DMS53 (cell line): ENCODE measurements around the gene CDX1.

Experiments used
- DNase-seq: peaks from one replicate; lab custom pipeline; 2025; lab: John Stamatoyannopoulos, UW

CDX1 gene

GRCh38 chr5:150166650-150167511 is at the start of gene CDX1:
TSS of gene CDX1 (plus strand) at chr5:150166778. CDS start at chr5:150166877, 99 bp downstream.
- no peak for DNase-seq

DNA sequence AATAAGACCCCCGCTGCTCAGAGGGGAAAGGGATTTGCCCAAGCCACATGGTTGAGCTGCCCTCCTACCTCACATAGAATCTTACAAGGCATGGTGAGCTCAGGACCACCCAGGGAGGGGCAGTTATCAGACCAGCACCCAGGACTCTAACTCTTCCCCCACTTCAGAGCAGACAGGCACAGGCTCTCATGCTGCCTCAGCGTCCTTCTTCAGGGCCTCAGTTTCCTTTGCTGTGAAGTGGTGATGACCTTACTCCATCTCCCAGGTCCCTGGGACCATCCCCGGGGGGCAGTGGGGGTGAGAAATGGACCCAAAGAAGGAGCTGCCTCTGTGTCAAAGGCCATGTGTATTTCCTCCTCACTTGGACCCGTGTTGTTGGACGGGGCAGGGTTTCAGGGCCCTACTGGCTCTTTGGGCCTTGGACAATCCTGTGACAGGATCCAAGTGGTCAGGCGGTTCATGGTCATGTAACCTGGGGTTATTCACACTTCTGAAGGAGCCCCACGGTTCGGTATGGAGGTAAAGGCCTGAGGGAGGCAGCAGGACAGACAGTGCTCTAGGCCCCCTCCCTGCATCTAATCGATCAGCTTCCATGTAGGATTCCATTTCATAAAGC is 48.5 kb upstream of the CDX1 start:
- no peak for DNase-seq

DNA sequence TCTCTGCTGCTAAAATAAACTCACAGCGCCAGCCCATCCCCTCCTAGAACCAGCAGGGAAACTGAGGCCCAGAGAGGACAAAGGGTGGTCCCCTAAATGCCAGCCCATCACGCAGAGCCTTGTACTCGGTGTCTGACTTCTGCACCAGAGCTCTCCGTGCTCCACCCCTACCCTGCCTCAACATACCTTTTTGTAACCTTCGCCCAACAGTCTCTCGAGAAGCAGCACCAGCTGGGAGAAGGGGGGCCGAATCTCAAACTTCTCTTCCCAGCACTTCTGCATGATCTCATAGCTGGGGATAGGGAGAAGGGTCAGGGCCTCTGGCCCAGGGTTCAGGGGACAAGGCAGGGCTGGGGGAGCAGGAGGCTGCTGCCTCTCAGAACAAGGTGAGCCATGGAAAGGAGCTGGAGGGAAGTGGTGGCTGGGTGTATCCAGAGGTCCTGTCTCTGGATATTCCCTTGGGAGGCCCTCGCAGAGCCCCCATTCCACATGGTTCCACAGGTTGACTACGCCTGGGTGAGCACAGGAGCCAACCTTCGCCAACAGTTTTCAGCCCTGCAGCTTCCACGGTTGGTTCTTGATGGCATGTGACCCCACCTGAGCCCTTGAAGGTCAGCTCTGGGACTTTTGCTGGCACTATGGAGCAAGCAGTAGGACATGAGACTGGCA is 47.9 kb upstream of the CDX1 start:
- DNase-seq, result no peak

DNA sequence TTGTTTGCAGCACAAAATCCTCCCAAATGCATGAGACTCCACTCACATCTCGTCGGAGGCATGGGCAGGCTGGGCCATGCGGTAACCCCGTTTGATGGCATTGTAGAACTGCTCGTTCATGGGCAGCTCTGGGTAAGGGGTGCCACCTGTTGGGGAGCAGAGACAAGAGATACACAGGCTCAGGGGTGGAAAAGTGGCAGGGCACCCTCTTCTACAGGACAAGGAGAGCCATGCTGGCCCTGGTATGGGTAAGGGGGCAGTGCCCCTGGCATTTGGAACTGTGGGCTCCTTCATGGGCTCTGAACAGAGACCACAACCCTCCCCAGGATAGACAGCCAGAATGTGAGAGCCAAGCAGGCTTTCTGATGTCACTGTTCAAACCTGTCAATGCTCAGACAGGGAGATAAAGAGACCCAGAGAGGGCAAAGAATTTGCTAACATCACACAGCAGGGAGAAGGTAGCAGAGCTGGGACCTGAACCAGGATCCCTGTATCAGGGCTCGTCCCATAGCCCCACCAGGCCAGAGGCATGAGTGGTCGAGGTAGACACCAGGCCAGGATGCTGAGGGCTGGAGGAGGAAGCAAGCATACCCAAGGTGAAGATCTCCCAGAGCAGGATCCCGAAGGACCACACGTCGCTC is 47.0 kb upstream of the CDX1 start:
- DNase-seq, result no peak

GRCh38 chr5:150120062-150120441 is 46.5 kb upstream of the CDX1 start:
- no peak for DNase-seq

DNA sequence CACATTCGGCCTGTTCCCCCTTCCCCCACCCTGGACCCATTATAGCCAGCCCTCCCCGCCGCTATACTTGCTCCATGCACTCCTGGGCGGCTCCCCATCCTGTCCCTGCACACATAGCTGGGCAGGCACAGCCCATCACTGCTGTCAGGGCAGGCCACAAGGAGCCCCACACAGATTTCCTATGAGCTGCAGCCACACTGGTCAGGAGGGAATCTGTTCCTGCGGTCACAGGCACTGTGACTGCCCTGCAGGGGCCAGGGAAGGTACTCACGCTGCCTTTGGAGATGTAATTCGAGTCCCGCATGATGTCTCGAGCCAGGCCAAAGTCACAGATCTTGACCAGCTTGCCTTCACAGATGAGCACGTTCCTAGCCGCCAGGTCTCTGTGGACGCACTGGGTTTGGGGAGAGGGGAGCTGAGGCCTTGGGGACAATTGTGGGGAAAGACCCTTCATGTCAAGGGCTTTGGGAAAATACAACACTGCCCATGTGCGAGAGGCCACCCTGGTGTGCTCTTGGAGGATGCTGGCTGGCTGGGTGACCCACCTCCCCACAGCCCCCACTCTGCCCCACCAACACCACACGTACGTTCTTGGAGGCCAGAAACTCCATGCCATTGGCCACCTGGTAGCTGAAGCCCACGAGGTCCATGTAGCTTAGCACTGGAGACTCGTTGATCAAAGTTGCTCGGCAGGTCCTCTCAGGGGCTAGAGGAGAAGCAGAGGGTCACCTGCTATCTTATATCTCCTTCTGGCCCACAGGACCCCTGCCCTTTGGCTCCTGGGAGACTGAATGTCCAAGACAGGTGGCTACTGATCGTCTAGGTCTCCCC is 45.7 kb upstream of the CDX1 start:
- DNase-seq, result no peak

DNA sequence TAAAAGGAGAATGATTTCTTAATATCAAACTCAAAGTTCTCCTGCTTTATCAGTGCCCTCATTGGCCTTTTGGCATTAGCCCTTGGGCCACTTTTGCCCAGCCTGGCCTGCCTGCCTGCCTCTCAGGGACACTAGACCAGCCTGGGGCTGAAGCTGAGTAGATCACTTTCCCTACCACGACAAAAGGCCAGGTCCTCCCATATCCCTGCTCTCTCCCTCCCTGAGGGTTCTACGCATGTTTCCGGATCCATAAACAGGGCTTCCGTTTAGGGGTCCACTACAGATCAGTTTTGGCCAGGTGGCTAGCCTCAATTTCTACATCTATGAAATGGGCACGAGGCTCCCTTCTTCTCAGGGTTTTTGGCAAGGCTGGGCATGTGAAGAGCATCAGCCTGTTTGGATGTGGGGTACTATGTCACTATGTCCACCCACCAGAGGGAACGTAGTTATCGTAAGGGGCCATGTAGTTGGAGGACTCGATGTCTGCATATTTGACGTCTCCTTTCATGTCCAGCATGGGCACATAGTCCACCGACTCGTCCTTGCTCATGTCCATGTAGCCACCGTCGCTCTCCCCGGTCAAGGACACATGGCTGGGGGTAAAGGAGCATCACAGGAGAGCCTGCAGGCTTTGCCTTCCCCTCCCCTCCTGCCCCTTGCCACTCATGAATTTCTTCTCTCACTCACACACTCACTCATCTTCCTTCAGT is 45.0 kb upstream of the CDX1 start:
- DNase-seq, result no peak

GRCh38 chr5:150122158-150122510 is 44.4 kb upstream of the CDX1 start:
- peak; percentile 54 for DNase-seq

- DNase-seq, result no peak
Measured at GRCh38 chr5:150122536-150123481, 43.8 kb upstream of the CDX1 start.

DNA sequence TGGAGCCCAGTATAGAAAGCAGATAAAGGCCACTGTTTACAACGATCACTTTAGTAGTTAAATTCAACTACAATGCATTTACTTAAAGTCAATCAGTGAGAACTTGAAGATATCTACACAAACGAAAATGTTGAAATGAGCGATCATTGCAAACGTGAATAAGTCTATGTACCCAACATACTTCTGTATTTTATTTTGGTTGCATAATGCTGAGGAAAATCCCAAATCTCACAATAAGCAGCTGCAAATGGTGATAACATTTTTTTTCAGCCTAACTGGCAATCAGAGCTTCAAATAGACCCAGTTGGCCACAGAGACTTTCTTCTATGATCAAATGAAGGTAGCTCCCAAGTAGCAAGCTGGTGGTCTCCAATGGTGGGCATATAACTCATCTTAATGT is 43.0 kb upstream of the CDX1 start:
- DNase-seq, result no peak

DNA sequence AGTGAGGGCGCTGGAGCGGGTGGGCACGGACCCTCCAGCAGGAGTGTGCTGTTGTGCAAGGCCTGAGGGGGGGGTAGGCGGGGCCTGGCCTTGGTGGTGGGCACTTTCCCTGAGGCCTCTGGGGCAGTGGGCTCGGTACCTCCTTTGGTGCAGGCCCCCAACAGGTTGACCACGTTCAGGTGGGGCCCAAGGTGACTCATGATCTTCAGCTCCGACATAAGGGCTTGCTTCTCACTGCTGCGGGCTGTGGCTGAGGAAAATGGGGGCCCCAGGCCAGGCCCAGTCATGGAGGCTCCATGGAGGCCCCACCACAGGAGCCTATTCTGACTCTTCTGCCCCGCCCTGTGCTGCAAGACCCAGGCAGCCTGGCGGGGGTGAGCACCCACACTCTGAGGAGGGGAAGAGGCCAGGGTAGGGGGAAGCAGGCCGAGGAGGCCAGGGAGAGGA is 42.4 kb upstream of the CDX1 start:
- no peak for DNase-seq

DNA sequence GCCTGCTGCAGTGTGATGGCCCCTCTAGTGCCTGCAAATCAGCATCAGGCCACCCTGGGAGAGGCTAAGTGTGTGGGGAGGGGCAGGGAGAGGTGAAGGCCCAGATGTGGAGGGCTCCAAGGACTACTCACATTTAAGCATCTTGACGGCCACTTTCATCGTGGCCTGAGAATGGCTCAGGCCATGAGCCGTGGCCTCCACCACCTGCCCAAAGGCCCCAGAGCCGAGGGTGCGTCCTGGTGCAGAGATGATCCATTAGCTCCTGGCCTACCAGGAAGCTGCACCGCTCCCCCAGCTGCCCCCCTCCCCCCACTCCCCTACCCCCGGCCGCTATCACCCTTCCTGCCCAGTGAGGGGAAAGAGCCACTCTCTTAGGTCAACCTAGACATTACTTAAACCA is 42.0 kb upstream of the CDX1 start:
- DNase-seq, result no peak

GRCh38 chr5:150125334-150125733 is 41.2 kb upstream of the CDX1 start:
- no peak for DNase-seq

GRCh38 chr5:150126199-150126920 is 40.2 kb upstream of the CDX1 start:
- no peak for DNase-seq

DNA sequence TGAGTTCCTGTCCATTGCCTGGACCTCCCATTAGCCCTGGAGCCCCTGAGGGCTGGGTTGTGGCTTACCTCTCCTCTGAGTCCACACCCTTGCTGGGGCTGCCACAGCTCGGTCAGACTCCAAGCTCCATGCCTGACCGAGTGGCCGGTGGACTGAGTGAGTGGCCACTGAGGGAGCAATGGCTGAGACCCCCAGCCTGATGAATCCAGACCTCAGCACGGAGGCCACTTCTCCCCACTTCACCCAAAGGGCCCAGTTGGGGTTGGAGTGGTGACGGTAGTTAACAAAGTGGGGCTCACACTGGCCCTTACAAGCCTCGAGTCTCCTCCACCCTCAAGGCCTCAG is 39.7 kb upstream of the CDX1 start:
- no peak for DNase-seq

GRCh38 chr5:150129454-150129812 is 37.1 kb upstream of the CDX1 start:
- DNase-seq, result no peak

- peak; percentile 85 for DNase-seq
Measured at GRCh38 chr5:150129813-150130492, 36.6 kb upstream of the CDX1 start.

- DNase-seq, result no peak
Measured at GRCh38 chr5:150130493-150130922, 36.1 kb upstream of the CDX1 start.

GRCh38 chr5:150131461-150131860 is 35.1 kb upstream of the CDX1 start:
- no peak for DNase-seq
